GM19395 (cell line): ENCODE data around the gene HAGHL.
"Not testable (repeated sequence)": the region's sequence is repeated elsewhere in the genome, so short reads cannot be mapped to it uniquely, and the experiment has no call there.

Experiments
- ATAC-seq: cut with Tn5 transposase; IDR thresholded peaks from one replicate; pipeline ENCODE4 v1.9.1; 2021; ENCODE audit warnings: mild to moderate bottlenecking, moderate library complexity; ENCODE audit not compliant: unreplicated experiment

Gene HAGHL

DNA sequence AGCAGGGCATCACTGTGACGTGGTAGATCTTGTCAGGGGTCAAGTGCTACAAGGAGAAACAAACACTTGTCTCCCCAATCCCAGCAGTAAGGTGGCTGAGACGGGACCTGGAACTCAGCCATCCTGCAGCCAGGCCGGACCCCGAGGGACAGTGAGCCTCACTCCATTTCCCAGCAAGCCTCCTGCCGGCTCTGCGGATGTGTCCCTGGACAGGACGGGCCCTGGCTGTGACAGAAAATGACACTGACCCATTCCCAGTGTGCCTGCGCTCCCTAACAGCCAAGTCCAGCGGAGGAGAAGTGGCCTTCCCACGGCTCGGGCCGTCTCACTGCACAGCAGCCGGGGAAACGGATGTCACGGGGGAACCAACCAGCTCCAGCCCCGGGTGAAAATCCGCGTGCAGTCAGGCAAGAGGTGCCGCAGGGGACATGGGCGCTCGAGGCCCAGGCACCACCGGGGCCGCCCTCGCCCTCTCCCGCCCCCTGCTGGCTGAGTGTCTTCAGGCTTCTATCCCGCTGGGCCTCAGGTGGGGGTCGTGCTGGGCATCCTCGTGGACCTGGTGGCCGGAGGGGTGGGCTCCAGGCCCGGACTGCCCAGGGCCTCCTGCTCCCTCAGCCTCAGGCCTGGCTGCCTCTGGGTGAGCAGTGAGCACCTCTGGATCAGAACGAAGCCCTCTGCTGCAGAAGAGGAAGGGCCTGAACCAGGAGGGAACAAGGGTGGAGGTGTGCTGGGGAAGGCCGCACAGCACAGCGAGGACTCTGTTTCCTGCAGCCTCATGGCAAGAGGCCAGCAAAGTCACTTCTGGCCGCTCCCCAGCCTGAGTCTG lies 6.7 kb downstream of the HAGHL start:
- no peak for ATAC-seq

DNA sequence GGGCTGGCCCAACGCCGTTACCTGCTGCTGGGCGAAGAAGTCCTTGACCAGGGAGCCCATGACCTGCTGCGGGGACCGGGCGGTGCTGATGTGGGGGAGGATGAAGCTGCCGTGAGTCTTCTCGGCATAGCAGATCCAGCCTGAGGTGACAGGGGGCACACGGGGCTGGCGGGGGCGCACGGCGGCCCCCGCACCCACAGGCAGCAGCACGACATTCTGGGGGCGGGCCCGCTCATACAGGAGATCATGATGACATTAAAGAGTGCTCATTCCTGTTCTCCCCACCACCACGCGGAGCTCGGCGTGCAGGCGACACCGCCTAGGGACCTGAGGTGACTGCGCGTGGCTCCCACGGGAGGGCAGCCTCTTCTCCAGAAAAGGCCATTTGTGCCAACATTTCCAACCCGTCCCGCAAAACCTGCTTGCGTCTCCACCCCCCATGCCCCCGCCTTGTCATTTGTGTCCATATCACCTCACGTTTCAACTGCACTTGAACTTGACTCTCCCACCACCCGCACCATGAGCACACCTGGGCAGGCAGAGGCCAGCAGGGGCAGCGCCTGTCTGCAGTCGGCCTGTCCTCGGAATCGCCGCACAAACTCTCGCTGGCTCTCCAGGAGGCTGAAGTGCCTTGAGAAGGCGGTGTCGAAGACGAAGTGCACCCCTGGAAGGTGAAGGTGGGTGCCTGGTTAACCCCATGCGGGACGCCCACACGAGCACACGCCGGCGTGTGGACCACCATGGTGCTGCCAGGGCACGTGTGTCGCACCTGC lies 7.5 kb downstream of the HAGHL start:
- no peak for ATAC-seq

DNA sequence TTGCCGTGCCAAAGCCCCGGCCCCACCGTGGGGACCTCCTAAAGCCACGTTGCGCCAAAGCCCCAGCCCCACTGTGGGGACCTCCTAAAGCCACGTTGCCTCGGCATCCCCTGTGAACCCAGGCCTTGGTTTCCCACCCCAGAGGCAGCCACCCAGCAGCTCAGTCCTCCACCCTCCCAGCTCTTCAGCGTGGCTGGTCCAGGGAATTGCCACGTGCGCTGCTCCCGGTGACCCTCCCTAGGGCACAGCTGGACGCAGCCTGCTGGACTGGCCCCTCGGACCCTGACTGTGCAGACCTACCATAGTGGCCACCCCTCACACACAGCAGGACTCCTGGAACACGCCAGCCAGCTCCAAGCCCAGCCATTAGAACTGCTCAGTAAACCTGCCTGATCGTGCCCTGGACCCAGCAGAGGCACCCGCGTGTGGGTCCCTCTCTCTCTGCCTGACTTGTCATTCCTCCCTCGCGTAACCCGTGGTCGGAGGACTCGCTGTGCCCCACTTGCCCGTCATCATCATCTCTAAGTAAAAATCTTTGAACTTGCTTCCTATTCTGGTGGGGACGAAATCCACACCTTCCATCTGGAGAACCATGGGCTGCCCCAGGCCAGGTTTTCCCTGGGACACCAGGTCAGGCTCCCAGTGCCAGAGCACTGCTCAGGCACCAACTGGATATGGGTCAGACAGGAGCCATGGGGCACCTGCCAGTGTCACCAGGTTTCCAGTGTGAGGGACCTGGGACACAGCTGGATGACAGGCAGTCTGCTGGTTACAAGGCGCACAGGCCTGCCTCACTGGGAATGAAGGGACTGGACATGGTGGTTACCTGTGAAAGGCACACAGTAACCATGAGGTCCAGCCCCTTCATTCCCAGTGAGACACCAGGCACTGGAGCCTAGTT lies 8.3 kb downstream of the HAGHL start:
- no peak for ATAC-seq

DNA sequence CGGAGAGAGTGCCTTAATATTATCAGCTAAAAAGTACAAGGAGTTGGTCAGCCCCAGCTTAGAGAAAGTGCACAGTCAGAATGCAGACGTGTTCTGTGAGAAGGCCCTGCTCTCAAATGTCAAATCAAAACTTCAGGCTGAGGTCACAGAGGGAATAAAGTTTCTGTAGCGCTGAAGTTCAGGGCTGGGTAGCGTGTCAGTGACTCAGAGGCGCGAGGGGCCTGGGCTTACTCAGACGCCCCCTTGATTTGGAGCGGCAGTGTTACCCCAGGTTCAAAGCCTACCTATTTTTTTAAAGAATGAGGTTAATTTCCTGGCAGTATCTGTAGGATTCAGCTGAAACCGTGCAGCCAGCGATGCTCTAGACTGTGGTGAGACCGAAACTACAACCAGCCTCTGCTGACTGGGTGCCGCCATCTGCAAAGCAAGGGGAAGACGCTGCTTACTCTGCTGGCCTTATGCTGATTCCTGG lies 9.1 kb downstream of the HAGHL start:
- ATAC-seq, result no peak

DNA sequence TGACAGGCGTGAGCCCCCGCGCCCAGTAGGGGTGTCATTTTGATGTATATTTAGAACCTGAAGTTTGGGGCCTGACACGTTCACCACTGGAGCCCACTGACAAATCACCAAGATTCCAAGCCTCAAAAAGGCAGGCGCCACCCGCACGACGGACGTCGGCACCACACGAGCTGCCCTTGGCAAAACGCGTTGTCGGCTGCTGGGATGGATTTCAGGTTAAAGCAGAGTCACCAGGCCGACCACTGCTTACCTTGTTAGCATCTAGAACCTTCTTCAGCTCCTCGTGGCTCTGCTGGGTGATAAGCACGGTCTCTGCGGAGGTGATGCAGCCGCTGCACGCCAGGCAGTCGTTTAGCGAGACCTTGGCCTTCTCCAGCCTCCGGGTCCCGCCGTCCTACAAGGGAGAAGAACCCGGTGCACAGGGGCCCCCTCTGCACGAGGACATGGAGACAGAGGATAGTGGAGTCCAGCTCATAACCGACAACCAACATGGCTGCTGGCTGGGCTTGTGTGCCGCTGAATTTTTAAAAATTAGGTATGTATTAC lies 10.1 kb downstream of the HAGHL start:
- ATAC-seq, result no peak

DNA sequence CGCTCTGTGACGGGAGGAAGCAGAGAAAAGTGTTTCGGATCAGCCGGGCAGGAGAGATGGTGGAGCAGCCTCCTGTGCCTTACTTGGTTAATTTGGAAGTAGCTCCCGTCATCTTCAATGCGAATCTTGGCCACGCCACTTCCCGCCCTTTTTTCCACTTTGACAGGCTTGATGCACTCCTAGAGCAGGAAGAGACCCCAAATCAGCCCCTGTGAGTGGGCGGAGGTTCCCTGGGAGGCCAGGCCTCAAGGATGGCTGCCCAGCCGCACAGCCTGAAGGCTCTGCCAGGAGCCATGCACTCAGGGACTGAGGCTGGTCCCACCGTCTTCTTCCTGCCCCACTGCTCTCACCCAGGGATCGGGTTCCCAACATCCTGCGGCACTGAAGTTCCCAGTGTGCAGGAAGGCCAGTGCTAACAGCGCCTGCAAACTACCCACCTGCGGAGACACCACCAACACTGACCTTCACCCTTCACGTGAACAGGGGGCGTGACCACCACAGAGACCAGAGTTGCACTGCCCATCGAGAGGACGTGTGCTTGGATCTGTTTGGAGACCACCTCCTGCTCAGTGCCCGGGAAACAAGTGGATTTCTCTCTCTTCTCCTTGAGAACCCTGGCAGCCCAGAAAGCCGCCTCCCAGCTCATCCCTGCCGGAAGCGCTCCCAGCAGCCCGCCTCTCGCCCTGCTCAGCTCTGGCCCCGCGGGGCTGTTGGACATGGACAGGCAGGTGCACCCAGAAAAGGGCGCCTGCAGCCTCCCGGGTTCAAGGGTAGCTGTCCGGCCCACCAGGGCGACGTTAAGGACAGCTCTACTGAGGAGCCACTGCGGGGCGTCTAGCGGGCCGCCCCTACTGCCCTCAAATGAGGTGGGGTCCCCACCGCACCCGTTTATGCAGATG lies 12.9 kb downstream of the HAGHL start:
- ATAC-seq, result no peak

DNA sequence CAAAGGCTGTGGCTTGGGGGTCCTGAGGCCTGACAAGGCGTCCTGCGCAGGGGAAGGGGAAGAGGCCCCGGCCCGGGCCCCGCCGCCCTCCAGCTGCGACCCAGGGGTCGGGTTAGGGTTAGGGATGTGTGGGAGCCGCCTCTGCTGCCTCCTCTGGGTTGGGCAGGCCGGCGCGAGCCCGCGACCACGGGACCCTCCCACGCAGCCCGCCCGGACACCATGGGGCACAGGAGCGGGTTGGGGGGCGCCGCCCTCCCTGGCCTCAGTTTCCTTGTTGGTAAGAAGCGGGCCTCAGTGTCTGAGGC lies 13.5 kb downstream of the HAGHL start:
- ATAC-seq, result no peak

DNA sequence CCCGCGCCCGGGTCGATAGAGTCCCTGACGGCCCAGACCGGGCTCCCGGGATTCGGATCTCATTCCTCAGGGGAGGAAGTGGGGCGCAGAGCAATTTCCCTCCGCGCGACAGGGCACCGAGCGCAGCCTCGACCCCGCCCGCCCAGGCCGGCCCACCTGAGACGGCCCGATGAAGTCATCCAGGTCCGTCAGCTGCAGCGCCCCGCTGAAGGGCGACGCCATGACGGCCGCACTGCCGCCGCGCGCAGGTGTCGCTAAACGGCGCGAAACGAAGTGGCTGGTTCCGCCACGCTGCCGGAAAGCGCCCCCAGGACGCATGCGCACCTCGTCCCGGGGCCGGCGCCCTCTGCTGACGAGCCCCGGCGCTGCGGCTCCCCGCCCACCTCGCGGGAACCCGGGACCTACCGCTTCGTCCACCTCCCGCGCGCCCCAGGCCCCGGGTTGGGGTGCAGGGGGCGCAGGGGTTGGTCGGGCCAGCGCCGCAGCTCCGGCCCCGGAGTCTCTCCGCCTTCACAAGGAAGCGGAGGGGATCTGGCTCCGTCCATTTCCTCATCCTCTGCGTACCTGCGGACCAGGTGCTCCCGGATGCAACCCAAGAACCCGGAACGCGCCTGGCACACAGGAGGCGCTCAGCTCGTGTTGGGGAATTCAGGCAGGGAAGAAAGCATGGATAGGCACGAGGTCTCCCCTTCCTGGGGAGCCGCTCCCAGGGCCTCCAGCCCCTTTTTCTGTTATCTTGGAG lies 14.0 kb downstream of the HAGHL start, which contains the start of gene CIAO3:
TSS of gene CIAO3 (minus strand) at position 234 of the 742 bp plus-strand sequence. CDS start at position 222, 12 bp downstream.
- peak; percentile 63 for ATAC-seq

DNA sequence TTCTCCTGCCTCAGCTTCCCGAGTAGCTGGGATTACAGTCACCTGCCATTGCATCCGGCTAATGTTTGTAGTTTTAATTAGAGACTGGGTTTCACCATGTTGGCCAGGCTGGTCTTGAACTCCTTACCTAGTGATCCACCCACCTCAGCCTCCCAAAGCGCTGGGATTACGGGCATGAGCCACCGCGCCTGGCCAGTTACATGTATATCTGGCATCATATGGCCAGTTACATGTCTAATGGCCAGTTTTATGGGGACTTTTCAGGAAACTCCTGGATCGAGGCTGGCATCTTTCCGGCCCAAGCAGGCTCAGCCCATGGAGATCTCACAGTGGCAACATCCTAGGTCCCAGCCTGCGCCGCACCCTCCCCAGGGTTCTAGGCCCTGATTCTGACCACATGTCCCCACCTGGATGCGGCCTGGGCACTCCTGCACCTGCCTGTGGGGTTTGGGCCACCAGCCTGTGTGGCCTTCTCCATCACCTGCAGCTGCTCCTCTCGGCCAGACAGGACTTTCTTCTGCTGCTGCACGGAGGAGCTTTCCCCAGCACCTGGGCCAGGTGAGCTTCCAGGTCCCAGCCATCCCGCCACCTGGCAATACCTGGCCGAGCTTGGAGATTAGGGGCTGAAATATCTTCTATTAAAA lies 15.2 kb downstream of the HAGHL start:
- ATAC-seq, result no peak

DNA sequence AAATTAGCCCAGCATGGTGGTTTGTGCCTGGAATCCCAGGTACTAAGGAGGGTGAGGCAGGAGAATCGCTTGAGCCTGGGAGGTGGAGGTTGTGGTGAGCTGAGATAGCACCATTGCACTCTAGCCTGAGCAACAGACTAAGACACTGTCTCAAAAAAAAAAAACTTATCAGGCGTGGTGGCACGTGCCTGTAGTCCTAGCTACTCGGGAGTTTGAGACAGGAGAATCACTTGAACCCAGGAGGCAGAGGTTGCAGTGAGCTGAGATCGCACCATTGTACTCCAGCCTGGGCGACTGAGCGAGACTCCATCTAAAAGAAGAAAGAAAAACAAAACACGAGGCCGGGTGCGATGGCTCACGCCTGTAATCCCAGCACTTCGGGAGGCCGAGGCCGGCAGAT lies 16.0 kb downstream of the HAGHL start:
- not testable (repeated sequence) for ATAC-seq

DNA sequence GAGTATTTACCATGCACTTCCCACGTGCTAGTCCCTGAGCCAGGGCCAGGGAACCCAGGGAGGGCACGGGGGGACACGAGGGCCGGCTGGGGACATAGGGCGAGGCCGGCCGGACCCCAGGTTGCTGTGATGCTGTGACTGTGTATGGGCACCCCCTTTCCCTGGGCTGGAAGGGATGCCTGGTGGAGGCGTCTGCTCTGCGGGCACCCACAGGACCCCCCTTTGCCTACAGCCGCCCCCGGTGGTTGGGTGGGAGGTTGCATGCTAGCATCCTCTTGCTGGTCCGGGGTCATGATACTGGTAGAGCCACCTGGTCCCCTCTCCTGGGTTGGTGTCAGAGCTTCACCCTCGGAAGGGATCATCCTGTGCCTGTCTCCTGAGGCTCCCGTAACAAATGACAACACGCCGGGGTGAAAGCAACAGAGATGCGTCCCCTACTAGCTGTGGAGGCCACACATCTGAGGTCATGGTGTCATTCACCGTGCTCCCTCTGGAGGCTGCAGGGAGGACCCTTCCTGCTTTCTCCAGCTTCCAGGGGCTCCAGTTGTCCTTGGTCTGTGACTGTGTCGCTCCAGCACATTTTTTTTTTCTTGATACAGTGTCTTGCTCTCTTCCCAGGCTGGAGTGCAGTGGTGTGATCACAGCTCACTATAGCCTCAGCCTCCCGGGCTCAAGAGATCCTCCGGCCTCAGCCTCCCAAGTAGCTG lies 17.0 kb downstream of the HAGHL start:
- ATAC-seq, result no peak

DNA sequence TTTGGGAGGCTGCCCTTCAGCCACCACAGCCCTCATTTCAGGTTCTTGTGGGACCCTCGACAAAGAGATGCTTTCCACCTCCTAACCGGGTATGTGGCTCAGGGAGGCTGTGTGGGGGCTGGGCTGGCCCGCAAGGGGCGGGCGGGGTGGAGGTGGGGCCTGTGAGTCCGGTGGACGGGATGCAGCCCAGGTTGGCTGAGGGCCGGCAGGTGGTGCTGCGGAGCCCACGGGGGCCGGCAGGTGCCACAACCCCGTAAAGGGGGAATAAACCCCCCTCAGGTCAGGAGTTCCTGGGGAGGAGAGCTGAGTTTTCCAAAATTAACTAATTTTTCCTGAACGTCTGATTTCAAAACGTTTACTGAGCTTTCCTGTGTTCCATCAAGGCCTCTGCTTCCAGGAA lies 18.8 kb downstream of the HAGHL start:
- ATAC-seq, result no peak

DNA sequence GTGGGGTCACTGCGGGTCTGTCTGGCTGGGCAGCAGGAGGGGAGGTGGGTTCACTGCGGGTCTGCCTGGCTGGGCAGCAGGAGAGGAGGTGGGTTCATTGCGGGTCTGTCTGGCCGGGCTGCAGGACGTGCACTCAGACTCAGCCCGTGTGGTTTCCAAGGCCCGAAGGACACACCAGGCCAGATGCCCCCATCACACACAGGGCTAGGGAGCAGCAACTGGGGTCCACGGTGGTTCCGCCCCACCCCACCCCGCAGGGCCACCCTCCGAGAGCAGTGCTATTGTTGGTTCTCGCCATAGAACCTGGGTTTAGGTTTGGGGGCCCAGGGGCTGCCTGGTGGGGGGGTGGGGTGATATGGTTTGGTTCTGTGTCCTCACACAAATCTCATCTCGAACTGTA lies 19.7 kb downstream of the HAGHL start:
- ATAC-seq, result no peak

DNA sequence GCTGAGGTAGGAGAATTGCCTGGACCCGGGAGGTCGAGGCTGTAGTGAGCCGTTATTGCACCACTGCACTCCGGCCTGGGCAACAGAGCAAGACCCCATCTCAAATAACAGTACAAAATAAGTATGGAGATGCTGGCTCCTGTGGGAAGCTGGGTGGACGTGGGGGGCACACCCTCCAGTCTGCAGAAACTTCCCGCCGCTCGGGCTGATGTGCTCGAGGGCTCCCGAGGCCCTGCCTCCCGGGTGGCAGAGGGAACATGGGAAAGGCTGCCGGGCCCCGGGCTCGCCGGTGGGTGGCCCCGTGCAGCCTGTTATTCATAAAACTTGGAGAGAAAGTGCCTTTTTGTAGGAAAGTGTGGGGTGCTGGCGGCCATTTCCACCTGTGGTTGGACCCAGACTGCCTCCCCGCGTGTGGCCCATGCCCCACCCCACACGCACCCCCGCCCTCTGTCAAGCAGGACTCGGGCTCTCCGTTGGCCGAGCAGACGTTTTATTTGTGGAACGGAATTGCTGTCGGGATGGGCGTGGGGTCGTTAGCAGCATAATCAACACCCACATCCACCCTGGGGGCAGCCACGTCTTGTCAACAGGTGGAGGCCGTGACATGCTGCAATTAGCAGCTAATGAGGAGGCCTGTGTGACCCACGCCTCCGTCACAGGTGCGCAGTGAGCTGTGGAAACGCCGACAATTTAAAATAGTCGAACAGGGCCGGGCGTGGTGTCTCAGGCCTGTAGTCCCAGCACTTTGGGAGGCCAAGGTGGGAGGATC lies 21.3 kb downstream of the HAGHL start:
- ATAC-seq, result no peak

DNA sequence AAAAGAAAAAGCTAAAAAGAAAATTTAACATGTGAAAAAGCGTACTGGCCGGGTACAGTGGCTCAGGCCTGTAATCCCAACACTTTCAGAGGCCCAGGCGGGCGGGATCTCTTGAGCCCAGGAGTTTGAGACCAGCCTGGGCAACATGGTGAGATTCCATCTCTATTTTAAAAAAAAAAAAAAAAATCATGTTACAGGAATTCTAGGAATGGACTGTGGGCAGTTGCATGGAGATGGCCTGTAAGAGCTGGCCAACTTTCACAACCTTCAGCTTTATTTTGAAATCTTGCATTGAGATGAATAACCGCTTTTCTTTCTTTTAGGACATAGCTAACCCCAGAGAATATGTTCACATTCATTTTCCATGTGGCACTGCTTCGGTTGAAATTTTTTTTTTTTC lies 22.1 kb downstream of the HAGHL start:
- ATAC-seq, result no peak

DNA sequence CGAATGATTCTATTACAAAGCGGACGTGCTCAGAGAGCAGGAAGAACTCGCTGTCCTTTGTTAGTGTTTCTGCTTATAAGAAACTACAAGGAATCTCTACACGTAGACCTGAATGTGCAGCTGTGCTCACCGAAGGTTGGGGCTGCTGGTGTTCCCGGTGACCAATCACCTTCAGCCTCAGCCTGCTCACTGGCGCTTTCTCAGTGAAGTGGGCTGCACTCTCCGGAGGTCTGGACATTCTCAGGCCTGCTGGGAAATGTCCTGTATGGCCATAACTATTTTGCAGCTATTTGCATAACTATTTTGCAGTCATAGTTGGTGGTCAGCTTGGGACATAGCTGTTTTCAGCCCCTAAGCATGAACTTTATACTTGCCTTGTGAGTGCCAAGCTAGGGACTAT lies 23.6 kb downstream of the HAGHL start:
- ATAC-seq, result no peak
